Measurements from ENCODE around the gene NR4A2.

The NR4A2 gene

GRCh38 chr2:156332534-156333273 is at the start of gene NR4A2:
Gene NR4A2 (minus strand): TSS chr2:156332721. CDS start chr2:156330186, 2,535 bp downstream.
- Histone ChIP-seq H3K4me1 (ENCODE audit: control insufficient read depth in 1 of 2, insufficient read depth in 2 of 2, low read length in 2 of 2) (peaks cover 0 to 4% of the 10 kb centered on the region in 2 donors), H3K4me3 (ENCODE audit: low read depth in 1 of 2, low read length in 2 of 2) (peak within 1 kb of the TSS; percentile 84 to 89), H3K36me3 (ENCODE audit: control insufficient read depth in 1 of 2, insufficient read depth in 2 of 2, low read length in 2 of 2) (peaks cover 7 to 32% of the 10 kb centered on the region in 2 donors), H3K27me3 (ENCODE audit: low read depth, low read length) (peaks cover 9% of the 10 kb centered on the region), H3K27ac (ENCODE audit: low read length) (peak within 1 kb of the TSS; percentile 99), H3K9me3 (ENCODE audit: control insufficient read depth in 1 of 2, low read length in 2 of 2) (no peaks in the 10 kb centered on the region)

GRCh38 chr2:156380117-156380645 is 47.7 kb upstream of the NR4A2 start:
- no peak overlapping the region for H3K4me3 ChIP-seq (ENCODE audit: low read depth in 1 of 2, low read length in 2 of 2)
- H3K27me3 ChIP-seq (ENCODE audit: low read depth, low read length), result no peaks in the 10 kb centered on the region
- H3K36me3 ChIP-seq (ENCODE audit: control insufficient read depth in 1 of 2, insufficient read depth in 2 of 2, low read length in 2 of 2), result no peaks in the 10 kb centered on the region
- H3K4me1 ChIP-seq (ENCODE audit: control insufficient read depth in 1 of 2, insufficient read depth in 2 of 2, low read length in 2 of 2), result no peaks in the 10 kb centered on the region
- no peak overlapping the region for H3K27ac ChIP-seq (ENCODE audit: low read length)
- H3K9me3 ChIP-seq (ENCODE audit: control insufficient read depth in 1 of 2, low read length in 2 of 2), result no peaks in the 10 kb centered on the region

GRCh38 chr2:156379714-156380113 is 47.2 kb upstream of the NR4A2 start:
- Histone ChIP-seq H3K9me3 (ENCODE audit: control insufficient read depth in 1 of 2, low read length in 2 of 2) (no peaks in the 10 kb centered on the region), H3K27ac (ENCODE audit: low read length) (no peak overlapping the region), H3K4me3 (ENCODE audit: low read depth in 1 of 2, low read length in 2 of 2) (no peak overlapping the region), H3K27me3 (ENCODE audit: low read depth, low read length) (no peaks in the 10 kb centered on the region), H3K36me3 (ENCODE audit: control insufficient read depth in 1 of 2, insufficient read depth in 2 of 2, low read length in 2 of 2) (no peaks in the 10 kb centered on the region), H3K4me1 (ENCODE audit: control insufficient read depth in 1 of 2, insufficient read depth in 2 of 2, low read length in 2 of 2) (no peaks in the 10 kb centered on the region)

- Histone ChIP-seq H3K27me3 (ENCODE audit: low read depth, low read length) (no peaks in the 10 kb centered on the region), H3K9me3 (ENCODE audit: control insufficient read depth in 1 of 2, low read length in 2 of 2) (no peaks in the 10 kb centered on the region), H3K36me3 (ENCODE audit: control insufficient read depth in 1 of 2, insufficient read depth in 2 of 2, low read length in 2 of 2) (no peaks in the 10 kb centered on the region), H3K27ac (ENCODE audit: low read length) (no peak overlapping the region), H3K4me1 (ENCODE audit: control insufficient read depth in 1 of 2, insufficient read depth in 2 of 2, low read length in 2 of 2) (no peaks in the 10 kb centered on the region), H3K4me3 (ENCODE audit: low read depth in 1 of 2, low read length in 2 of 2) (no peak overlapping the region)
Measured at GRCh38 chr2:156379071-156379470, 46.5 kb upstream of the NR4A2 start.

- H3K4me1 ChIP-seq (ENCODE audit: control insufficient read depth in 1 of 2, insufficient read depth in 2 of 2, low read length in 2 of 2), result no peaks in the 10 kb centered on the region
- no peaks in the 10 kb centered on the region for H3K27me3 ChIP-seq (ENCODE audit: low read depth, low read length)
- H3K9me3 ChIP-seq (ENCODE audit: control insufficient read depth in 1 of 2, low read length in 2 of 2), result no peaks in the 10 kb centered on the region
- no peak overlapping the region for H3K27ac ChIP-seq (ENCODE audit: low read length)
- no peak overlapping the region for H3K4me3 ChIP-seq (ENCODE audit: low read depth in 1 of 2, low read length in 2 of 2)
- no peaks in the 10 kb centered on the region for H3K36me3 ChIP-seq (ENCODE audit: control insufficient read depth in 1 of 2, insufficient read depth in 2 of 2, low read length in 2 of 2)
Measured at GRCh38 chr2:156366753-156367152, 34.2 kb upstream of the NR4A2 start.

GRCh38 chr2:156363141-156363540 is 30.6 kb upstream of the NR4A2 start:
- Histone ChIP-seq H3K36me3 (ENCODE audit: control insufficient read depth in 1 of 2, insufficient read depth in 2 of 2, low read length in 2 of 2) (no peaks in the 10 kb centered on the region), H3K27ac (ENCODE audit: low read length) (no peak overlapping the region), H3K9me3 (ENCODE audit: control insufficient read depth in 1 of 2, low read length in 2 of 2) (no peaks in the 10 kb centered on the region), H3K4me1 (ENCODE audit: control insufficient read depth in 1 of 2, insufficient read depth in 2 of 2, low read length in 2 of 2) (no peaks in the 10 kb centered on the region), H3K27me3 (ENCODE audit: low read depth, low read length) (no peaks in the 10 kb centered on the region), H3K4me3 (ENCODE audit: low read depth in 1 of 2, low read length in 2 of 2) (no peak overlapping the region)

- Histone ChIP-seq H3K9me3 (ENCODE audit: control insufficient read depth in 1 of 2, low read length in 2 of 2) (no peaks in the 10 kb centered on the region), H3K4me3 (ENCODE audit: low read depth in 1 of 2, low read length in 2 of 2) (no peak overlapping the region), H3K36me3 (ENCODE audit: control insufficient read depth in 1 of 2, insufficient read depth in 2 of 2, low read length in 2 of 2) (no peaks in the 10 kb centered on the region), H3K27ac (ENCODE audit: low read length) (no peak overlapping the region), H3K27me3 (ENCODE audit: low read depth, low read length) (no peaks in the 10 kb centered on the region), H3K4me1 (ENCODE audit: control insufficient read depth in 1 of 2, insufficient read depth in 2 of 2, low read length in 2 of 2) (no peaks in the 10 kb centered on the region)
Measured at GRCh38 chr2:156356014-156356754, 23.7 kb upstream of the NR4A2 start.

GRCh38 chr2:156352911-156353310 is 20.4 kb upstream of the NR4A2 start:
- no peaks in the 10 kb centered on the region for H3K27me3 ChIP-seq (ENCODE audit: low read depth, low read length)
- H3K36me3 ChIP-seq (ENCODE audit: control insufficient read depth in 1 of 2, insufficient read depth in 2 of 2, low read length in 2 of 2), result no peaks in the 10 kb centered on the region
- no peaks in the 10 kb centered on the region for H3K9me3 ChIP-seq (ENCODE audit: control insufficient read depth in 1 of 2, low read length in 2 of 2)
- no peak overlapping the region for H3K27ac ChIP-seq (ENCODE audit: low read length)
- no peaks in the 10 kb centered on the region for H3K4me1 ChIP-seq (ENCODE audit: control insufficient read depth in 1 of 2, insufficient read depth in 2 of 2, low read length in 2 of 2)
- no peak overlapping the region for H3K4me3 ChIP-seq (ENCODE audit: low read depth in 1 of 2, low read length in 2 of 2)

GRCh38 chr2:156350374-156351142 is 18.0 kb upstream of the NR4A2 start:
- Histone ChIP-seq H3K36me3 (ENCODE audit: control insufficient read depth in 1 of 2, insufficient read depth in 2 of 2, low read length in 2 of 2) (no peaks in the 10 kb centered on the region), H3K27me3 (ENCODE audit: low read depth, low read length) (no peaks in the 10 kb centered on the region), H3K27ac (ENCODE audit: low read length) (no peak overlapping the region), H3K4me3 (ENCODE audit: low read depth in 1 of 2, low read length in 2 of 2) (no peak overlapping the region), H3K4me1 (ENCODE audit: control insufficient read depth in 1 of 2, insufficient read depth in 2 of 2, low read length in 2 of 2) (no peaks in the 10 kb centered on the region), H3K9me3 (ENCODE audit: control insufficient read depth in 1 of 2, low read length in 2 of 2) (no peaks in the 10 kb centered on the region)

- H3K36me3 ChIP-seq (ENCODE audit: control insufficient read depth in 1 of 2, insufficient read depth in 2 of 2, low read length in 2 of 2), result no peaks in the 10 kb centered on the region
- no peaks in the 10 kb centered on the region for H3K9me3 ChIP-seq (ENCODE audit: control insufficient read depth in 1 of 2, low read length in 2 of 2)
- no peak overlapping the region for H3K4me3 ChIP-seq (ENCODE audit: low read depth in 1 of 2, low read length in 2 of 2)
- no peaks in the 10 kb centered on the region for H3K27me3 ChIP-seq (ENCODE audit: low read depth, low read length)
- no peak overlapping the region for H3K27ac ChIP-seq (ENCODE audit: low read length)
- H3K4me1 ChIP-seq (ENCODE audit: control insufficient read depth in 1 of 2, insufficient read depth in 2 of 2, low read length in 2 of 2), result no peaks in the 10 kb centered on the region
Measured at GRCh38 chr2:156349605-156350004, 17.1 kb upstream of the NR4A2 start.

- H3K27ac ChIP-seq (ENCODE audit: low read length), result no peak overlapping the region
- H3K27me3 ChIP-seq (ENCODE audit: low read depth, low read length), result no peaks in the 10 kb centered on the region
- H3K4me1 ChIP-seq (ENCODE audit: control insufficient read depth in 1 of 2, insufficient read depth in 2 of 2, low read length in 2 of 2), result no peaks in the 10 kb centered on the region
- H3K36me3 ChIP-seq (ENCODE audit: control insufficient read depth in 1 of 2, insufficient read depth in 2 of 2, low read length in 2 of 2), result no peaks in the 10 kb centered on the region
- no peak overlapping the region for H3K4me3 ChIP-seq (ENCODE audit: low read depth in 1 of 2, low read length in 2 of 2)
- no peaks in the 10 kb centered on the region for H3K9me3 ChIP-seq (ENCODE audit: control insufficient read depth in 1 of 2, low read length in 2 of 2)
Measured at GRCh38 chr2:156349161-156349560, 16.6 kb upstream of the NR4A2 start.
